Measurements from ENCODE around the gene RFX3. TPM values are rescaled to one million over a fixed set of nuclear protein-coding genes. Genes with fewer than 3 reads are reported as not detected.

Gene RFX3
- total and polyA plus RNA-seq, 2 donors (not counting 3 experiments of a cell fraction or from before 2014, with no cell fraction given), result 4.8 to 10.5 TPM

GRCh38 chr9:3170819-3171218, 355.0 kb downstream of the RFX3 start:
- ChIA-PET CTCF (no interaction called here), POLR2A (no interaction called here)
- Histone ChIP-seq H3K36me3 (ENCODE audit: control insufficient read depth in 2 of 2, extremely low read depth in 1 of 2, insufficient read depth in 2 of 2, low read length in 2 of 2) (no peaks in the 10 kb centered on the region), H3K9me3 (replicated peaks; ENCODE audit: control insufficient read depth, insufficient read depth, low read length) (no peaks in the 10 kb centered on the region), H3K4me3 (replicated peaks in 1 of 3; ENCODE audit: insufficient read depth in 1 of 3, low read depth in 1 of 3, low read length in 3 of 3) (no peak overlapping the region), H3K79me2 (ENCODE audit: control insufficient read depth, insufficient read depth, low read length) (no peaks in the 10 kb centered on the region), H3K4me2 (ENCODE audit: insufficient read depth, low read length) (no peak overlapping the region), H3K9me1 (replicated peaks; ENCODE audit: control insufficient read depth, extremely low read depth, insufficient read depth, low read length) (no peaks in the 10 kb centered on the region), H2AFZ (ENCODE audit: low read depth, low read length) (no peak overlapping the region), H3K9ac (replicated peaks; ENCODE audit: extremely low read depth, insufficient read depth, low read length) (no peak overlapping the region), H3K4me1 (ENCODE audit: control insufficient read depth, extremely low read depth, insufficient read depth, low read length) (no peaks in the 10 kb centered on the region), H3K27me3 (ENCODE audit: control insufficient read depth in 2 of 2, insufficient read depth in 2 of 2, low read length in 2 of 2) (peaks cover 1 to 2% of the 10 kb centered on the region in 2 experiments), H3K27ac (ENCODE audit: insufficient read depth, low read depth, low read length) (no peak overlapping the region), H4K20me1 (replicated peaks; ENCODE audit: control insufficient read depth, extremely low read depth, insufficient read depth, low read length) (no peaks in the 10 kb centered on the region)
- intact Hi-C loops (cut with micrococcal nuclease) (no loop called here), dilution Hi-C loops (cut with MboI; ENCODE audit: extremely low pct_ligation_motif_present, low sequenced_read_pairs) (no loop called here)
- FAIRE-seq, result no peak
- BruUV-seq (replicated peaks), result no TSS peak
- no peak for DNase-seq (ENCODE audit: low read depth, low spot score)
- TF ChIP-seq FOS (IDR thresholded peaks at IDR 0.05; ENCODE audit: borderline replicate concordance, insufficient read depth, low read length), result no peak
- no peak for TF ChIP-seq CTCF (IDR thresholded peaks at IDR 0.05; ENCODE audit: extremely low read depth in 1 of 2, insufficient read depth in 1 of 2, low read depth in 1 of 2, low read length in 2 of 2)
